Esophagus muscularis mucosa (tissue), 4 donors: ENCODE results near the gene RAD9A. TPM values are rescaled to one million over a fixed set of nuclear protein-coding genes. Genes with fewer than 3 reads are reported as not detected.

Experiments
- DNase-seq: peaks from one replicate; pipeline ENCODE4 v3.0.0-alpha.2; 2017; ENCODE audit errors: extremely low spot score
- H3K27ac ChIP-seq, 4 donors: fragments of 200-600 bp; sonication (generic); replicated peaks in 1 of 4; 1 replicate in 3 of 4; 2 replicates in 1 of 4; pipeline ENCODE4 v1.5.1; 2016 to 2019; ENCODE audit warnings: mild to moderate bottlenecking in 1 of 4
- H3K27me3 ChIP-seq, 4 donors: fragments of 200-600 bp; sonication (generic); one replicate each; pipeline versions ENCODE4 v1.5.1 to v1.6.0; 2016 to 2019
- H3K36me3 ChIP-seq, 4 donors: fragments of 200-600 bp; sonication (generic); one replicate each; pipeline ENCODE4 v1.5.1; 2016 to 2019
- H3K4me1 ChIP-seq, 4 donors: fragments of 200-600 bp; sonication (generic); one replicate each; pipeline ENCODE4 v1.5.1; 2016 to 2019
- H3K4me3 ChIP-seq, 4 donors: fragments of 200-600 bp; sonication (generic); 1 replicate in 2 of 4; 2 replicates in 2 of 4; pipeline ENCODE4 v1.5.1; 2016 to 2019; ENCODE audit warnings: mild to moderate bottlenecking in 4 of 4, moderate library complexity in 1 of 4
- H3K9me3 ChIP-seq, 4 donors: fragments of 200-600 bp; sonication (generic); 1 replicate in 3 of 4; 2 replicates in 1 of 4; pipeline ENCODE4 v1.5.1; 2016 to 2019
- CTCF ChIP-seq, 3 experiments: fragments of 200-600 bp in 2 of 3; fragments of 450-650 bp in 1 of 3; sonication (generic) in 2 of 3; IDR thresholded peaks; one replicate each; pipeline ENCODE4 v1.5.1; 2017 to 2019; ENCODE audit warnings: antibody characterized with exemption in 3 of 3, mild to moderate bottlenecking in 2 of 3, moderate library complexity in 1 of 3
- EP300 ChIP-seq: sonication (generic); formaldehyde crosslinking; IDR thresholded peaks from one replicate; pipeline ENCODE4 v1.6.1; 2017; ENCODE audit warnings: antibody characterized with exemption
- POLR2A ChIP-seq: fragments of 450-650 bp; IDR thresholded peaks from one replicate; pipeline ENCODE4 v1.6.1; 2017; ENCODE audit warnings: antibody characterized with exemption, moderate library complexity, mild to moderate bottlenecking, low read depth
- POLR2AphosphoS5 ChIP-seq, 2 donors: sonication (generic); formaldehyde crosslinking; IDR thresholded peaks; one replicate each; pipeline ENCODE4 v1.6.1; 2017; ENCODE audit warnings: antibody characterized with exemption in 2 of 2
- WGBS: methylation state at CpG from one replicate; pipeline ENCODE4 v1.1.5; 2018; 5-methylcytosine and 5-hydroxymethylcytosine counted together
- intact Hi-C: fragments of 100-400 bp; cut with DNase I; formaldehyde crosslinking; loops from one replicate; pipeline ENCODE4 v1.15.1; 2023
- total RNA-seq, 4 donors: library from RNA; depleted of rRNA; stranded (reverse); fragments of >200 nt; gene quantifications; one replicate each; pipeline versions ENCODE4 v1.1.0 to v1.2.1, GENCODE V29; 2016

RAD9A gene
- total RNA-seq, 4 donors from 2014 or later = 10.7 to 16.7 (median 12.7) TPM

DNA sequence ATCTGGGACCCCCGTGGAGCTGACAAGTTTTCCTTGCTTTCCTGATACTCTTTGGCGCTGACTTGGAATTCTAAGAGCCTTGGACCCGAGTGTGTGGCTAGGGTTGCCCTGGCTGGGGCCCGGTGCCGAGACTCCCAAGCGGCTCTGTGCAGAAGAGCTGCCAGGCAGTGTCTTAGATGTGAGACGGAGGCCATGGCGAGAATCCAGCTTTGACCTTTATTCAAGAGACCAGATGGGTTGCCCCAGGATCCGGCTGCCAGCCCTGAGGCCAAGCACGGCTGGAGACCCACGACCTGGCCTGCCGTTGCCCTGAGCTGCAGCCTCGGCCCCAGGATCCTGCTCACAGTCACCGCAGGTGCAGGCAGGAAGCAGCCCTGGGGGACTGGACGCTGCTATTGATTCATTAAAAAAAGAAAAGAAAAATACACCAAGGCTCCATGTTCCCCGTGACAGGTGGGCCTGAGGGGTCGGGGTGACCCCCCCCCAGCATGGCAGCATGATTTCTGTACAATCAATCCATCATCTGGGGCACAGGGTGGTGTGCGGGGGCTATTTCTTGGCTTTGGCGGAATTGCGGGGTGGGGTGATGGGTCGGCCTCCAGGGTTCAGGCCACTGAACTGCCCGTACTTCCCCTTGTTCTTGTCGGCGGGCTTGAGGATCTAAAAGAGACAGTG lies 6.3 kb downstream of the RAD9A start:
- WGBS = 83% methylated on average over 22 of the region's 24 CpGs
- Histone ChIP-seq H3K4me3 (no peak overlapping the region), H3K36me3 (peaks cover 22 to 73% (median 53%) of the 10 kb centered on the region in 4 donors), H3K9me3 (no peaks in the 10 kb centered on the region), H3K27me3 (peaks cover 0 to 2% (median 0%) of the 10 kb centered on the region in 4 donors), H3K27ac (no peak overlapping the region), H3K4me1 (peaks cover 23 to 52% (median 42%) of the 10 kb centered on the region in 4 donors)
- no peak for DNase-seq
- intact Hi-C loops = no loop called here
- no peak for TF ChIP-seq POLR2AphosphoS5 (IDR thresholded peaks at IDR 0.05)
- TF ChIP-seq POLR2A = no peak
- TF ChIP-seq EP300 = no peak
- TF ChIP-seq CTCF (IDR thresholded peaks at IDR 0.05) = no peak

DNA sequence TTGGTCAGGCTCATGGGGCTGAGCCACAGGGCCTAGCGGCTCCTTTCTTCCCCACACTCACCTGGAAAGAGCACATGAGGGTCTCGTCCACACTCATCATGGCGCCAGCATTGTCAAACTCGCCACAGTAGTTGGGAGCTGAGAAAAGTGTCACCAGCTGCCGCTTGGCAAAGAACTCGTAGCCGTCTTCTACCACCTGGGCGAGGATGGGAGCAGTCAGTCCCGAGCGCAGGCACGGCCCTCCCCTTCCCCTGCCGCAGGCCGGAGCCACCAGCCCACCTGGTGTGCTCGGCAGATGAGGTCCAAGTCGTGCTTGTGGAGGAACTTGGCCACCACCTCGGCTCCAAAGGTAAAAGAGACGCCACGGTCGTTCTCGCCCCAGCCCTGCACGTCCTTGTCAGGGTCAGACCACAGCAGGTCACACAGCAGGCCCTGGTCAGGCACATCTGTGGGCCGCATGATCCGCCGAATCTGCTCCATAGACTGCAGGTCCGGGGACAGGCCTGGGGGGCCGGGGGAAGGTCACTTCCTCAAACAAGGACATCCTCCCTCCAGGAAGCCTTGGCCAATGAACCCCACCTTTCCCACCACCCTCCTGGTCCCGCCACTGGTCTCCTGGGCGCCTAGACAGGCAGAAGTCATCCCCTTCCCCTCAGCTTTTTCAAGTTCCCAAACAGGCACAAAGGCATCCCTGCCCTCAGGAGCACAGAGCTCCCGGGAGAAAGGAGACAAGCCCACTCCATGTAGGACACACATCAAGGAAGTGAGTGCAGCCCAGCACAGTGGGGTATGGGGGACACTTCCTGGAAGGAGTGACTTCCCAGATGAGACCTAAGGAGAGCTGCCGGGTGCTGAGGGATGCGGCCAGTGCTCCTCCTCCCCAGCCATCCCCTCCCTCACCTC lies 7.1 kb downstream of the RAD9A start:
- WGBS = 82% methylated on average over 11 of the region's 31 CpGs
- Histone ChIP-seq H3K4me1 (peaks cover 23 to 54% (median 45%) of the 10 kb centered on the region in 4 donors), H3K9me3 (no peaks in the 10 kb centered on the region), H3K27me3 (peaks cover 0 to 9% (median 0%) of the 10 kb centered on the region in 4 donors), H3K4me3 (no peak overlapping the region), H3K27ac (peak overlapping the region in 1 of 4 donors; percentile 95), H3K36me3 (peaks cover 22 to 66% (median 50%) of the 10 kb centered on the region in 4 donors)
- intact Hi-C loops = no loop called here
- TF ChIP-seq POLR2AphosphoS5 (IDR thresholded peaks at IDR 0.05) (no peak), CTCF (IDR thresholded peaks at IDR 0.05) (no peak), POLR2A (no peak), EP300 (no peak)
- no peak for DNase-seq

DNA sequence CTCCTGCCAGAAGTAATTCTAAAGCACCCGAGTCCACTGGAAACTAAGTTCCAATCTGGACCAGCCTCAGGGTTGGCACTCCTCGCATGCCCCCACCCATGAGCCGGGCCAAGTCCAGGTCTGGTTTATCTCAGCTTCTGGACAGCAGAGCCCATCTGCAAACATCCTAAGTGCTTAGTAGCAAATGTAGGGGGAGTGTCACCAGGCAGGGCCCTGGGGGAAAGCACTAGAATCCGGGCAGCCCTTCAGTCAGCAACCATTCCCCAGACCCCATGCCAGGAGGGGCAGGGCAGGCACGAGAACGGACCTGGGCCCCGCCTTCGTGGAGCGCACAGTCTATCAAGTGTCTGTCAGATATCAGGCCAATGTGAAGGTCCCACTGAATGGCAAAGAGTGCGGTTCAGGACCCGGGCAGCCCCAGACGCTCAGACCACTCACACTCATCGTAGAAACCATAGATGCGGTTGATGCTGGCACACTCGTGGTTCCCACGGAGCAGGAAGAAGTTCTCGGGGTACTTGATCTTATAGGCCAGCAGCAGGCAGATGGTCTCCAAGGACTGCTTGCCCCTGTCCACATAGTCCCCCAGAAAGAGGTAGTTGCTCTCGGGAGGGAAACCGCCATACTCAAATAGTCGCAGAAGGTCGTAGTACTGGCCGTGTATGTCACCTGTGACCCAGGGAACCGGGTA lies 8.6 kb downstream of the RAD9A start:
- no peak for TF ChIP-seq POLR2A
- no peak for TF ChIP-seq EP300
- peak in 1 of 2 donors; percentile 74 for TF ChIP-seq POLR2AphosphoS5 (IDR thresholded peaks at IDR 0.05)
- TF ChIP-seq CTCF (IDR thresholded peaks at IDR 0.05) = no peak
- Histone ChIP-seq H3K4me3 (peak overlapping the region; percentile 80 to 92 (median 88)), H3K4me1 (peaks cover 23 to 54% (median 45%) of the 10 kb centered on the region in 4 donors), H3K27ac (peak overlapping the region; percentile 93 to 98 (median 94)), H3K36me3 (peaks cover 22 to 51% (median 45%) of the 10 kb centered on the region in 4 donors), H3K9me3 (no peaks in the 10 kb centered on the region), H3K27me3 (peaks cover 0 to 24% (median 0%) of the 10 kb centered on the region in 4 donors)
- 40% methylated on average over 23 of the region's 23 CpGs for WGBS
- intact Hi-C loops = loop anchor here (5.0 kb wide), 2 partner anchors 67 to 107 kb away; partner anchors contain the start of genes CDK2AP2, PITPNM1 and TMEM134
- DNase-seq = no peak

DNA sequence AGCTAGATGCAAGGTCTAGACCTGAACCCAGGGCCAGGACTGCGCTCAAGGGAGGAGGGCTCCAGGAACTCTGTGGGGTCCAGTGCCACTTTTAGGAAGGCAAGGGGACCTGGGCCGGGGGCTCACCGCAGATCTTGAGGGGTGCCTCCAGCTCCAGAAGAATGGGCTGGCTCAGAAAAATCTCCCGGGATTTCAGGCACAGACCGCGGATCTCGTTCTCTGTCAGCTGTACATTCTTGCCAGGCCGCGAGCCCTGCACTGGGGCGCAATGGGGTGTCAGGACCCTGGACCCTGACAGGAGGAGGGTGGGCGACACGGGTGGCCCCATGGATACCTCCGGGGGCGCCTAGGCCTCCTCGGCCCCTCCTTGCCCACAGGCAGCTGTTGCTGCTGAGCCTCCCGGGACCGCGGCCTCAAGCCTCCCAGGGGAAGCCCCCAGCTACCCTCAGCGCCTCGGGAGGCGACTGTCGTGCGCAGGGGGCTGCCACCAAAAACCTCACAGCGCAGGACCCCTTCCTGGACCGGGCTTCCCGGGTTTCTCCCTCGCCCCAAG lies 9.2 kb downstream of the RAD9A start:
- intact Hi-C loops = loop anchor here (5.0 kb wide), 2 partner anchors 66 to 106 kb away; partner anchors contain the start of genes CDK2AP2, PITPNM1 and TMEM134
- Histone ChIP-seq H3K4me1 (peaks cover 23 to 54% (median 45%) of the 10 kb centered on the region in 4 donors), H3K27ac (peak overlapping the region; percentile 93 to 98 (median 94)), H3K27me3 (peaks cover 0 to 31% (median 0%) of the 10 kb centered on the region in 4 donors), H3K36me3 (peaks cover 22 to 45% (median 39%) of the 10 kb centered on the region in 4 donors), H3K4me3 (peak overlapping the region; percentile 80 to 92 (median 88)), H3K9me3 (no peaks in the 10 kb centered on the region)
- TF ChIP-seq POLR2A = no peak
- TF ChIP-seq POLR2AphosphoS5 (IDR thresholded peaks at IDR 0.05) = no peak
- TF ChIP-seq EP300 = no peak
- TF ChIP-seq CTCF (IDR thresholded peaks at IDR 0.05) = no peak
- DNase-seq = no peak
- WGBS = 5% methylated on average over 15 of the region's 27 CpGs
